HG02571 (cell line): Measurements from ENCODE around the gene WDR75.
"Not testable (repeated sequence)": the region's sequence is repeated elsewhere in the genome, so short reads cannot be mapped to it uniquely, and the experiment has no call there.

Source experiments
- ATAC-seq: cut with Tn5 transposase; IDR thresholded peaks from one replicate; pipeline ENCODE4 v1.9.1; 2021; ENCODE audit warnings: mild to moderate bottlenecking, moderate library complexity; ENCODE audit not compliant: unreplicated experiment

Gene WDR75

GRCh38 chr2:189440947-189441708, at the start of gene WDR75:
TSS of gene WDR75 (plus strand) at chr2:189441474. CDS start at chr2:189441493, 19 bp downstream.
- peak; percentile 89 for ATAC-seq

- no peak for ATAC-seq
These were observed 47.7 kb upstream of the WDR75 start for GRCh38 chr2:189393440-189394111.

- no peak for ATAC-seq
These were observed 46.7 kb upstream of the WDR75 start for GRCh38 chr2:189394525-189394924.

- ATAC-seq = no peak
These were observed 38.3 kb upstream of the WDR75 start for GRCh38 chr2:189402932-189403331.

GRCh38 chr2:189406586-189407233, 34.6 kb upstream of the WDR75 start:
- ATAC-seq = no peak

GRCh38 chr2:189407281-189408209, 33.7 kb upstream of the WDR75 start:
- no peak for ATAC-seq

GRCh38 chr2:189408294-189408693, 33.0 kb upstream of the WDR75 start:
- ATAC-seq = no peak

GRCh38 chr2:189409131-189409530, 32.1 kb upstream of the WDR75 start:
- no peak for ATAC-seq

GRCh38 chr2:189409647-189410046, 31.6 kb upstream of the WDR75 start:
- ATAC-seq = no peak

GRCh38 chr2:189411860-189412259, 29.4 kb upstream of the WDR75 start:
- no peak for ATAC-seq

GRCh38 chr2:189412330-189412953, 28.8 kb upstream of the WDR75 start:
- ATAC-seq = peak; percentile 76

- no peak for ATAC-seq
These were observed 28.0 kb upstream of the WDR75 start for GRCh38 chr2:189413249-189413648.

GRCh38 chr2:189421644-189422043, 19.6 kb upstream of the WDR75 start:
- ATAC-seq = no peak

- ATAC-seq = no peak
These were observed 16.3 kb upstream of the WDR75 start for GRCh38 chr2:189424961-189425360.

GRCh38 chr2:189425676-189426075, 15.6 kb upstream of the WDR75 start:
- ATAC-seq = no peak

- ATAC-seq = no peak
These were observed 14.4 kb upstream of the WDR75 start for GRCh38 chr2:189426886-189427285.

- ATAC-seq = no peak
These were observed 13.4 kb upstream of the WDR75 start for GRCh38 chr2:189427872-189428271.

- ATAC-seq = not testable (repeated sequence)
These were observed 10.8 kb upstream of the WDR75 start for GRCh38 chr2:189430448-189430847.

- ATAC-seq = not testable (repeated sequence)
These were observed 5.5 kb upstream of the WDR75 start for GRCh38 chr2:189435803-189436202.

- ATAC-seq = no peak
These were observed 3.3 kb upstream of the WDR75 start for GRCh38 chr2:189437926-189438325.
